ENCODE measurements around the gene WDR45B. TPM values are rescaled to one million over a fixed set of nuclear protein-coding genes. Genes with fewer than 3 reads are reported as not detected.
A peak's percentile ranks its signal among the peaks of the same experiment; 100 is the strongest.

Gene WDR45B
- total RNA-seq, 1 experiment from 2014 or later = 131 TPM

- H3K27me3 ChIP-seq (ENCODE audit: control insufficient read depth, insufficient read depth, low read length) = no peaks in the 10 kb centered on the region
- no peak for DNase-seq
- no peak overlapping the region for H3K4me3 ChIP-seq (ENCODE audit: insufficient read depth, low read depth, low read length)
- no peaks in the 10 kb centered on the region for H3K36me3 ChIP-seq (replicated peaks; ENCODE audit: control insufficient read depth, insufficient read depth, low read length)
Measured at GRCh38 chr17:82685291-82685690, 37.0 kb upstream of the WDR45B start.

- DNase-seq = no peak
- H3K27me3 ChIP-seq (ENCODE audit: control insufficient read depth, insufficient read depth, low read length) = no peaks in the 10 kb centered on the region
- no peak overlapping the region for H3K4me3 ChIP-seq (ENCODE audit: insufficient read depth, low read depth, low read length)
- H3K36me3 ChIP-seq (replicated peaks; ENCODE audit: control insufficient read depth, insufficient read depth, low read length) = no peaks in the 10 kb centered on the region
Measured at GRCh38 chr17:82684228-82684841, 36.1 kb upstream of the WDR45B start.

DNA sequence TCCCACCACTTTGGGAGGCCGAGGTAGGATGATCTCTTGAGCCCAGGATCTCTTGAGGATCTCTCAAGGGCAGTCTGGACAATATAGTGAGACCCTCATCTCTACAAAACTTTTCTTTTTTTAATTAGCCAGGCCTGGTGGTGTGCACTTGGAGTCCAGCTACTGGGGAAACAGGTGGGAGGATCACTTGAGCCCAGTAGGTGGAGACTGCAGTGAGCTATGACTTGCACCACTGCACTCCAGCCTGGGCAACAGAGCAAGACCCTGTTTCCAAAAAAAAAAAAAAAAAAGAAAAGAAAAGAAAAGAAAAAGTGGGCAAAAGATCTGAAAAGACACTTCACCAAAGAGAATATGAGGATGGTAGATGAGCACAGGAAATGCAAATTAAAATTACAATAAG is 35.3 kb upstream of the WDR45B start:
- DNase-seq = no peak
- Histone ChIP-seq H3K36me3 (replicated peaks; ENCODE audit: control insufficient read depth, insufficient read depth, low read length) (no peaks in the 10 kb centered on the region), H3K4me3 (ENCODE audit: insufficient read depth, low read depth, low read length) (no peak overlapping the region), H3K27me3 (ENCODE audit: control insufficient read depth, insufficient read depth, low read length) (no peaks in the 10 kb centered on the region)

- Histone ChIP-seq H3K27me3 (ENCODE audit: control insufficient read depth, insufficient read depth, low read length) (no peaks in the 10 kb centered on the region), H3K4me3 (ENCODE audit: insufficient read depth, low read depth, low read length) (no peak overlapping the region), H3K36me3 (replicated peaks; ENCODE audit: control insufficient read depth, insufficient read depth, low read length) (no peaks in the 10 kb centered on the region)
- no peak for DNase-seq
Measured at GRCh38 chr17:82681547-82681946, 33.3 kb upstream of the WDR45B start.

- Histone ChIP-seq H3K4me3 (ENCODE audit: insufficient read depth, low read depth, low read length) (no peak overlapping the region), H3K27me3 (ENCODE audit: control insufficient read depth, insufficient read depth, low read length) (no peaks in the 10 kb centered on the region), H3K36me3 (replicated peaks; ENCODE audit: control insufficient read depth, insufficient read depth, low read length) (no peaks in the 10 kb centered on the region)
- peak; percentile 86 for DNase-seq
Measured at GRCh38 chr17:82679586-82680465, 31.6 kb upstream of the WDR45B start.

DNA sequence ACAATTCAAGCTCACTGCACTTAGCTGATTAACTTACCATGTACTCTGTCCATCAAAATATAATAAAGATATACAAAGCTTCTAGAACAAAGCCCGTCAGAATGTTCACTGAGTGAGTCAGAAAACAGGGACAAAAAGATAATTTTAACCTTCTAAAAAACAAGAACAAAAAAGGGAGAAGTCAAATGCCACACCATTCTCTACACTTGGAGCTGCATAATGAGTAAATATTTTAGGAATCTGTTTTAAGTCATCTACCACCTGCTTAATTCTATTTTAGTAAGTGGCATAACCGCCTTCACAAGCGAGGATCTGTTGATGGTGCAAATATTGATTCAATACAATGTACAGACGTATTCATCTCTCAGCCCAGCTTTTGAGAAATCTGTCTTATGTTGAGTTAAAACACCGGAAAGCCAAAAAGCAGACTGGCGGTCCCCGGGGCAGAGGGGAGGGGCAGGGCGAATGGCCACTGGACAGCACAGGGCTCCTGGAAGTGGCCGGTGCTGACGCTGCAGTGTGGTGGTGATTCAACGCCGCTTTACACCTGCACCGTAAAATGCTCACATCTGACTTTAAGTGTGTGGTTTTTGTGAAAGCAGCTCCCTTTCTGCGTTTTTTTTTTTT is 30.1 kb upstream of the WDR45B start:
- no peak for DNase-seq
- Histone ChIP-seq H3K27me3 (ENCODE audit: control insufficient read depth, insufficient read depth, low read length) (no peaks in the 10 kb centered on the region), H3K36me3 (replicated peaks; ENCODE audit: control insufficient read depth, insufficient read depth, low read length) (no peaks in the 10 kb centered on the region), H3K4me3 (ENCODE audit: insufficient read depth, low read depth, low read length) (no peak overlapping the region)

- no peaks in the 10 kb centered on the region for H3K27me3 ChIP-seq (ENCODE audit: control insufficient read depth, insufficient read depth, low read length)
- no peak overlapping the region for H3K4me3 ChIP-seq (ENCODE audit: insufficient read depth, low read depth, low read length)
- no peak for DNase-seq
- H3K36me3 ChIP-seq (replicated peaks; ENCODE audit: control insufficient read depth, insufficient read depth, low read length) = no peaks in the 10 kb centered on the region
Measured at GRCh38 chr17:82677353-82677925, 29.2 kb upstream of the WDR45B start.

DNA sequence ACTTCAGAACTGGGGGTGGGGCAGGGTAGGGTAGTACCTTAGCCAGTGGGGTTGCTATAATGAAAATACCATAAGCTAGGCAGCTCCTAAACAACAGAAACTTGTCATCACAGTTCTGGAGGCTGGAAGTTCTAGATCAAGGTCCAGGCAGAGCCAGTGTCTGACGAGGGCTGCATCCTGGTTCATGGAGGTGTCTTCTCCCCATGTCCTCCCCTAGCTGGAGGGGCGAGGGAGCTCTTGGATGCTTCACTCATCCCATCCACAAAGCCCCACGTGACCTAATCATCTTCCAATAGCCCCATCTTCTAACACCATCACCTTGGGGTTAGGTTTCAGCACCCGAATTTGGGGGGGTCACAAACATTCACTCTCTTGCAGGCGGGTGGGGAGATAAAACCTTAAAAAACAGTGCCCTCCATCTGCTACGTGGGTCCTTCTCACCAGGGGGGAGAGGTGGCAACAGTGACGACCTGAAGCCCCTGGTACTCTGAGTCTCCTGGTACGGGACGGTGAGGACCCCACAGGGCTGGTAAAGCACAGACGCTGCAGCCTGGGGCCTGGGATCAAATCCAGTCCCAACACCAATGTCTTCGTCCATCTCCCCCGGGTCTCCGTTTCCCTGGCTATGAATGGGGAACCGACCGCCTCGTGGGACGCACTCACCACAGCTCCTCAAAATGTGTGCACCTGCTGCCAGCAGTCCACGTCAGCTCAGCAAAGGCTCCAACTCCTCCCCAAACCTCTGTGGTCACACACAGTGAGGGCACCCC is 27.4 kb upstream of the WDR45B start:
- Histone ChIP-seq H3K36me3 (replicated peaks; ENCODE audit: control insufficient read depth, insufficient read depth, low read length) (no peaks in the 10 kb centered on the region), H3K27me3 (ENCODE audit: control insufficient read depth, insufficient read depth, low read length) (no peaks in the 10 kb centered on the region), H3K4me3 (ENCODE audit: insufficient read depth, low read depth, low read length) (no peak overlapping the region)
- DNase-seq = no peak

- DNase-seq = no peak
- H3K27me3 ChIP-seq (ENCODE audit: control insufficient read depth, insufficient read depth, low read length) = no peaks in the 10 kb centered on the region
- H3K36me3 ChIP-seq (replicated peaks; ENCODE audit: control insufficient read depth, insufficient read depth, low read length) = no peaks in the 10 kb centered on the region
- no peak overlapping the region for H3K4me3 ChIP-seq (ENCODE audit: insufficient read depth, low read depth, low read length)
Measured at GRCh38 chr17:82674656-82675475, 26.6 kb upstream of the WDR45B start.

- no peak for DNase-seq
- Histone ChIP-seq H3K4me3 (ENCODE audit: insufficient read depth, low read depth, low read length) (no peak overlapping the region), H3K27me3 (ENCODE audit: control insufficient read depth, insufficient read depth, low read length) (no peaks in the 10 kb centered on the region; the same call in 1 of the 2 replicates)
Measured at GRCh38 chr17:82670661-82671450, 22.6 kb upstream of the WDR45B start.

GRCh38 chr17:82668631-82669099 is 20.4 kb upstream of the WDR45B start:
- H3K36me3 ChIP-seq (replicated peaks; ENCODE audit: control insufficient read depth, insufficient read depth, low read length) = no peaks in the 10 kb centered on the region
- H3K4me3 ChIP-seq (ENCODE audit: insufficient read depth, low read depth, low read length) = no peak overlapping the region; the same call in 1 of the 2 replicates
- H3K27me3 ChIP-seq (ENCODE audit: control insufficient read depth, insufficient read depth, low read length) = no peaks in the 10 kb centered on the region; the same call in 1 of the 2 replicates
- peak; percentile 94 for DNase-seq

More at GRCh38 chr17:82670661-82671450, 22.6 kb upstream of the WDR45B start:
- H3K36me3 ChIP-seq (replicated peaks; ENCODE audit: control insufficient read depth, insufficient read depth, low read length) = no peaks in the 10 kb centered on the region

DNA sequence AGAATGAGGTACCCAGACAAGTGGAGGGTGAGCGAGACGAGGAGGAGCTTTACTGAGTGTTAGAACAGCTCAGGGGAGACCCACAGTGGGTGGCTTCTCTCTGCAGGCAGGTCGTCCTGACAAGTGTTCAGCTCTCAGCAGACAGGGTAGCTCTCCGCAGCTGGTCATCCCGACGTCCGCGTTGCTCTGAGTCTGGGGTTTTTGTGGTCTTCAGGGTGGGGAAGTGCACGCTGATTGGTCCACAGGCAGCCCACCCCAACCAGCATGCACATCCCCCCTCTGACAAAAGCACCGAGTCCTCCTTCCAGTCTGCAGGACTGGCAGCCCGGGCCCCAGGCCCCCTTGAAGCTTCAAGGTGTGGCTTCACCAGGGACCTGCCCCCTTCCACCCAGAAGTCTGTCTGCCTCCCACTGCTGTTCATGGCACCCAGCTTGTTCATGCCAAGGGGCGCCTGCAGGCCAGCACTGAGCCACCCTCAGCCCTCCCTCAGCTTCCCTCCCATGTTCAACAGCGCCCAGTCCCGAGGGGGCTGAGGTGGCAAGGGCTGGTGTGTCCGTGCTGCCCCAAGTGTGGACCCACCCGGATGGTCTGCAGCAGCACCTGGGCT is 19.9 kb upstream of the WDR45B start:
- no peak for DNase-seq
- H3K36me3 ChIP-seq (replicated peaks; ENCODE audit: control insufficient read depth, insufficient read depth, low read length) = no peaks in the 10 kb centered on the region

More for the DNA sequence above, 19.9 kb upstream of the WDR45B start:
- Histone ChIP-seq H3K4me3 (ENCODE audit: insufficient read depth, low read depth, low read length) (no peak overlapping the region), H3K27me3 (ENCODE audit: control insufficient read depth, insufficient read depth, low read length) (no peaks in the 10 kb centered on the region; the same call in 1 of the 2 replicates)
